NB4 (cell line): ENCODE measurements around the gene ARFRP1.

Experiments used
- CTCF ChIP-seq: IDR thresholded peaks from one replicate; pipeline ENCODE4 v1.5.1; 2012; ENCODE audit warnings: low read depth, low read length
- MAX ChIP-seq: IDR thresholded peaks from 2 replicates; pipeline ENCODE4 v1.6.1; 2011; ENCODE audit warnings: low read depth, low read length
- MYC ChIP-seq: IDR thresholded peaks from 2 replicates; pipeline ENCODE4 v1.6.1; 2011; ENCODE audit warnings: low read depth, low read length
- POLR2A ChIP-seq: IDR thresholded peaks from 2 replicates; pipeline ENCODE4 v1.6.1; 2011; ENCODE audit warnings: mild to moderate bottlenecking; ENCODE audit not compliant: insufficient read length; ENCODE audit errors: extremely low read depth

GRCh38 chr20:63737695-63737944, 29.8 kb upstream of the ARFRP1 start:
- no peak for TF ChIP-seq CTCF
- TF ChIP-seq POLR2A: no peak
- no peak for TF ChIP-seq MAX
- TF ChIP-seq MYC: no peak
